ENCODE results near the gene GALT. TPM values are rescaled to one million over a fixed set of nuclear protein-coding genes. Genes with fewer than 3 reads are reported as not detected.

The GALT gene
- total and polyA plus RNA-seq, 2 of the 13 experiments (the other 11 are each of a cell fraction or from before 2014, with no cell fraction given): 40.4 to 46.3 TPM

DNA sequence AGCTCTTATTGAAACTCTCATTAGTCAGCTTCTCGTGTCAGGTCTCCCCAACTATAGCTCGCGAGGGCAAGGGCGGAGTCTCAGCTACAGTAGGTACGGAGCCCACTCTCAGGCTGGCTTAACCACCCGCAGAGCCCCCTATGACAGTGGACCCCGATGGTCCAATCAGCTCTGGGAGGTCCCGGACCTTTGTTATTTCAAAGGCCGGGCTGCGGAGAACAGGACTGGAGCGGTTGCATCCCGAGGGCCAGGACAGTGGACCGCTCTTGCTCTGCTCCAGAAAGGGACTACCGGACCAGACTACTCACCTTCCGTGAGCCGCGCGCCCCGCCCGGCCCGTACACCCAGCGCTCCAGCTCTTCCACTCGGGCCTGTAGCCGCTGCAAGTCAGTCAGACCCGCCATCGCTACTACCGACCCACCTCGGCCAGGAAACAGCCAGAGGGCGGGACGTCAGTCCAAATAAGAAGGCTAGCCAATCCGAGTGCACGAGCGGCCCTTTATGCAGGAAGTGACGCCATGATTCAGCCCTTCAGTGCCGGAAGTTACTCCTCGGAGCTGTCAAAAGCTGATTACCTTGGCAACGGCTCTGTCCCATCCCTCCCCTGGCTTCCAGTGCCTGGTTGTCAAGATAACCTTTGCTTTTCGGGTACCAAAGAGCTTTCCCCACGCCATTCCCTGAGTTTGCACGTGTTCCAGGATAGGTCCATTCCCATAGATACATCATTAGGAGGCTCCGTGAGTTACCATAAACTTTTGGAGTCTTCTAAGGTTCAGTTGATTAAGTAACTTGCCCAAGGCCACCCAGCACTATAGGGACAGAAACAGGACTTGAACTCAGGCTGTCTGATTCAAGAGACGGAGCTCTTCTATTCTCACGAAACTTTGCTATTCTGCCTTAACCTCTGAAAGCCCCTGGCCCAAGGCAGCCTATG, 26.1 kb upstream of the GALT start, which contains the start of gene DCTN3 (continued):
- TF ChIP-seq CERS6 (CRISPR knock-in tag; IDR thresholded peaks at IDR 0.05): no peak
- no peak for TF ChIP-seq KDM3A (CRISPR knock-in tag; IDR thresholded peaks at IDR 0.05; ENCODE audit: low read depth)
- no peak for TF ChIP-seq MLLT10 (CRISPR knock-in tag; IDR thresholded peaks at IDR 0.05)
- TF ChIP-seq, protein P1, sequence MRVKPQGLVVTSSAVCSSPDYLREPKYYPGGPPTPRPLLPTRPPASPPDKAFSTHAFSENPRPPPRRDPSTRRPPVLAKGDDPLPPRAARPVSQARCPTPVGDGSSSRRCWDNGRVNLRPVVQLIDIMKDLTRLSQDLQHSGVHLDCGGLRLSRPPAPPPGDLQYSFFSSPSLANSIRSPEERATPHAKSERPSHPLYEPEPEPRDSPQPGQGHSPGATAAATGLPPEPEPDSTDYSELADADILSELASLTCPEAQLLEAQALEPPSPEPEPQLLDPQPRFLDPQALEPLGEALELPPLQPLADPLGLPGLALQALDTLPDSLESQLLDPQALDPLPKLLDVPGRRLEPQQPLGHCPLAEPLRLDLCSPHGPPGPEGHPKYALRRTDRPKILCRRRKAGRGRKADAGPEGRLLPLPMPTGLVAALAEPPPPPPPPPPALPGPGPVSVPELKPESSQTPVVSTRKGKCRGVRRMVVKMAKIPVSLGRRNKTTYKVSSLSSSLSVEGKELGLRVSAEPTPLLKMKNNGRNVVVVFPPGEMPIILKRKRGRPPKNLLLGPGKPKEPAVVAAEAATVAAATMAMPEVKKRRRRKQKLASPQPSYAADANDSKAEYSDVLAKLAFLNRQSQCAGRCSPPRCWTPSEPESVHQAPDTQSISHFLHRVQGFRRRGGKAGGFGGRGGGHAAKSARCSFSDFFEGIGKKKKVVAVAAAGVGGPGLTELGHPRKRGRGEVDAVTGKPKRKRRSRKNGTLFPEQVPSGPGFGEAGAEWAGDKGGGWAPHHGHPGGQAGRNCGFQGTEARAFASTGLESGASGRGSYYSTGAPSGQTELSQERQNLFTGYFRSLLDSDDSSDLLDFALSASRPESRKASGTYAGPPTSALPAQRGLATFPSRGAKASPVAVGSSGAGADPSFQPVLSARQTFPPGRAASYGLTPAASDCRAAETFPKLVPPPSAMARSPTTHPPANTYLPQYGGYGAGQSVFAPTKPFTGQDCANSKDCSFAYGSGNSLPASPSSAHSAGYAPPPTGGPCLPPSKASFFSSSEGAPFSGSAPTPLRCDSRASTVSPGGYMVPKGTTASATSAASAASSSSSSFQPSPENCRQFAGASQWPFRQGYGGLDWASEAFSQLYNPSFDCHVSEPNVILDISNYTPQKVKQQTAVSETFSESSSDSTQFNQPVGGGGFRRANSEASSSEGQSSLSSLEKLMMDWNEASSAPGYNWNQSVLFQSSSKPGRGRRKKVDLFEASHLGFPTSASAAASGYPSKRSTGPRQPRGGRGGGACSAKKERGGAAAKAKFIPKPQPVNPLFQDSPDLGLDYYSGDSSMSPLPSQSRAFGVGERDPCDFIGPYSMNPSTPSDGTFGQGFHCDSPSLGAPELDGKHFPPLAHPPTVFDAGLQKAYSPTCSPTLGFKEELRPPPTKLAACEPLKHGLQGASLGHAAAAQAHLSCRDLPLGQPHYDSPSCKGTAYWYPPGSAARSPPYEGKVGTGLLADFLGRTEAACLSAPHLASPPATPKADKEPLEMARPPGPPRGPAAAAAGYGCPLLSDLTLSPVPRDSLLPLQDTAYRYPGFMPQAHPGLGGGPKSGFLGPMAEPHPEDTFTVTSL (CRISPR knock-in tag; IDR thresholded peaks at IDR 0.05; ENCODE audit: borderline replicate concordance): no peak
- TF ChIP-seq NR0B2 (CRISPR knock-in tag; IDR thresholded peaks at IDR 0.05): no peak
- no peak for TF ChIP-seq ZNF589 (CRISPR knock-in tag; conservative IDR thresholded peaks at IDR 0.05)
- 0 out of 2 replicates have a peak, but pooled peaks have one; percentile 1 for TF ChIP-seq BRD4 (CRISPR knock-in tag; IDR thresholded peaks at IDR 0.05)
- 0 out of 2 replicates have a peak, but pooled peaks have one; percentile 39 for TF ChIP-seq SNAI1 (CRISPR knock-in tag; IDR thresholded peaks at IDR 0.05; ENCODE audit: borderline replicate concordance)
- TF ChIP-seq MNT (IDR thresholded peaks at IDR 0.05): peak; percentile 27; the same call in 1 of the 2 replicates
- TF ChIP-seq, protein P2, sequence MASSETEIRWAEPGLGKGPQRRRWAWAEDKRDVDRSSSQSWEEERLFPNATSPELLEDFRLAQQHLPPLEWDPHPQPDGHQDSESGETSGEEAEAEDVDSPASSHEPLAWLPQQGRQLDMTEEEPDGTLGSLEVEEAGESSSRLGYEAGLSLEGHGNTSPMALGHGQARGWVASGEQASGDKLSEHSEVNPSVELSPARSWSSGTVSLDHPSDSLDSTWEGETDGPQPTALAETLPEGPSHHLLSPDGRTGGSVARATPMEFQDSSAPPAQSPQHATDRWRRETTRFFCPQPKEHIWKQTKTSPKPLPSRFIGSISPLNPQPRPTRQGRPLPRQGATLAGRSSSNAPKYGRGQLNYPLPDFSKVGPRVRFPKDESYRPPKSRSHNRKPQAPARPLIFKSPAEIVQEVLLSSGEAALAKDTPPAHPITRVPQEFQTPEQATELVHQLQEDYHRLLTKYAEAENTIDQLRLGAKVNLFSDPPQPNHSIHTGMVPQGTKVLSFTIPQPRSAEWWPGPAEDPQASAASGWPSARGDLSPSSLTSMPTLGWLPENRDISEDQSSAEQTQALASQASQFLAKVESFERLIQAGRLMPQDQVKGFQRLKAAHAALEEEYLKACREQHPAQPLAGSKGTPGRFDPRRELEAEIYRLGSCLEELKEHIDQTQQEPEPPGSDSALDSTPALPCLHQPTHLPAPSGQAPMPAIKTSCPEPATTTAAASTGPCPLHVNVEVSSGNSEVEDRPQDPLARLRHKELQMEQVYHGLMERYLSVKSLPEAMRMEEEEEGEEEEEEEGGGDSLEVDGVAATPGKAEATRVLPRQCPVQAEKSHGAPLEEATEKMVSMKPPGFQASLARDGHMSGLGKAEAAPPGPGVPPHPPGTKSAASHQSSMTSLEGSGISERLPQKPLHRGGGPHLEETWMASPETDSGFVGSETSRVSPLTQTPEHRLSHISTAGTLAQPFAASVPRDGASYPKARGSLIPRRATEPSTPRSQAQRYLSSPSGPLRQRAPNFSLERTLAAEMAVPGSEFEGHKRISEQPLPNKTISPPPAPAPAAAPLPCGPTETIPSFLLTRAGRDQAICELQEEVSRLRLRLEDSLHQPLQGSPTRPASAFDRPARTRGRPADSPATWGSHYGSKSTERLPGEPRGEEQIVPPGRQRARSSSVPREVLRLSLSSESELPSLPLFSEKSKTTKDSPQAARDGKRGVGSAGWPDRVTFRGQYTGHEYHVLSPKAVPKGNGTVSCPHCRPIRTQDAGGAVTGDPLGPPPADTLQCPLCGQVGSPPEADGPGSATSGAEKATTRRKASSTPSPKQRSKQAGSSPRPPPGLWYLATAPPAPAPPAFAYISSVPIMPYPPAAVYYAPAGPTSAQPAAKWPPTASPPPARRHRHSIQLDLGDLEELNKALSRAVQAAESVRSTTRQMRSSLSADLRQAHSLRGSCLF (CRISPR knock-in tag; IDR thresholded peaks at IDR 0.05; ENCODE audit: borderline replicate concordance): no peak
- TF ChIP-seq FOXA1 (IDR thresholded peaks at IDR 0.05): no peak
- TF ChIP-seq FOXA1 (CRISPR knock-in tag; IDR thresholded peaks at IDR 0.05): 0 out of 2 replicates have a peak, but pooled peaks have one; percentile 7
- TF ChIP-seq ZNF644 (CRISPR knock-in tag; IDR thresholded peaks at IDR 0.05; ENCODE audit: low read depth): no peak
- no peak for TF ChIP-seq ZNF30 (CRISPR knock-in tag; IDR thresholded peaks at IDR 0.05)

Data from HepG2 (cell line).